Measurements from ENCODE around the gene GABRA4.

The GABRA4 gene

DNA sequence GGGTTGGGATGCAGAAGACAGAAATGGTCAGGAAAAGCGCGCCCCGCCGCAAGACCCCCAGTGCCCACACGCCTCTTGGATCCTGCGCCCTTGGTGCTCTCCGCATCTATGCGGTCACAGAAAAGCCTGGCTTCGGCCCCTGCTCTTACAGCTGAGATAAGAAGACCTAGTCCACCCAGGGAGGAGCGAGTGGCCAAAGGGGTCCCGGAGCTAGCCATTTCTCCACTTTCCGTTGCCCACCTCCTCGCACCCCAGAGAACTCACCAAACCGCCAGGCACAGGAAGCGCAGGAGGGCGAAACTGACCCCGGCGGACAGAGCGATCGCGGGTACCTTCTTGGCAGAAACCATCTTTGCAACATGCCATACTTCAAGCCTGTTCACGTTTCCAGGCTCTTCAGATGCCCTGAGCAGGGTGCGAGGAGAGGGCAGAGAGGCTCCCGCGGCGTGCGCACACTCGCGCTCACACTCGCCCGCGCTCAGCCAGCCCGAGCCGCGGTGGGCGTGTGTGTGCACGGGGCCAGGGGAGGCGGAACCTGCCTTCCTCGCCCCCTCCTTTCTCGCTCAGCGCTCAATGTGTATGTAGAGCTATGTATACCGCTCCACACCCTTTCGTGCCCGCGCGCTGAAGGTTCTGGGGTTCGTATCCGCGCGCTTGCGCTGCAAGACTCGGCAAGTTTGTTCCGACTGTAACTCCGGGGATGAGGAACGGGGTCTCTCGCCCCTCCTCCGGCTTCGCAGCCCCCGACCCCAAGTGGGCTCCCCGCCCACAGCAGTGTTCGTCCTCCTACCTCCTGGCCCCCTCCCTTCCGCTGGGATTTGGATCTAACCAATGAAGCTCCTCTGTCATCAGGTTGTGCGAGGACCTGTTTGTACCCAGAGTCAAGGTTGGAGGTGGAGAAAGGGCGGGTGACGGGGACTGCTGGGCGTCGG, at the start of gene GABRA4:
GABRA4 (minus strand) TSS at position 507 of the 932 bp plus-strand sequence; CDS start at position 350, 157 bp downstream.
- peak within 1 kb of the TSS; percentile 52 to 53 for H3K4me3 ChIP-seq
- H3K4me1 ChIP-seq, result peaks cover 0 to 14% (median 10%) of the 10 kb centered on the region in 4 donors
- H3K27ac ChIP-seq, result peak within 1 kb of the TSS in 1 of 2 donors; percentile 36
- no peaks in the 10 kb centered on the region for H3K36me3 ChIP-seq
- no peak for DNase-seq
- TF ChIP-seq, protein P1, sequence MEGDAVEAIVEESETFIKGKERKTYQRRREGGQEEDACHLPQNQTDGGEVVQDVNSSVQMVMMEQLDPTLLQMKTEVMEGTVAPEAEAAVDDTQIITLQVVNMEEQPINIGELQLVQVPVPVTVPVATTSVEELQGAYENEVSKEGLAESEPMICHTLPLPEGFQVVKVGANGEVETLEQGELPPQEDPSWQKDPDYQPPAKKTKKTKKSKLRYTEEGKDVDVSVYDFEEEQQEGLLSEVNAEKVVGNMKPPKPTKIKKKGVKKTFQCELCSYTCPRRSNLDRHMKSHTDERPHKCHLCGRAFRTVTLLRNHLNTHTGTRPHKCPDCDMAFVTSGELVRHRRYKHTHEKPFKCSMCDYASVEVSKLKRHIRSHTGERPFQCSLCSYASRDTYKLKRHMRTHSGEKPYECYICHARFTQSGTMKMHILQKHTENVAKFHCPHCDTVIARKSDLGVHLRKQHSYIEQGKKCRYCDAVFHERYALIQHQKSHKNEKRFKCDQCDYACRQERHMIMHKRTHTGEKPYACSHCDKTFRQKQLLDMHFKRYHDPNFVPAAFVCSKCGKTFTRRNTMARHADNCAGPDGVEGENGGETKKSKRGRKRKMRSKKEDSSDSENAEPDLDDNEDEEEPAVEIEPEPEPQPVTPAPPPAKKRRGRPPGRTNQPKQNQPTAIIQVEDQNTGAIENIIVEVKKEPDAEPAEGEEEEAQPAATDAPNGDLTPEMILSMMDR (IDR thresholded peaks at IDR 0.05), result no peak
- peaks cover 0 to 25% of the 10 kb centered on the region in 2 donors for H3K27me3 ChIP-seq
- intact Hi-C loops (cut with DNase I; ENCODE audit: low total_unique reads), result no loop called here
- H3K9me3 ChIP-seq, result no peaks in the 10 kb centered on the region

DNA sequence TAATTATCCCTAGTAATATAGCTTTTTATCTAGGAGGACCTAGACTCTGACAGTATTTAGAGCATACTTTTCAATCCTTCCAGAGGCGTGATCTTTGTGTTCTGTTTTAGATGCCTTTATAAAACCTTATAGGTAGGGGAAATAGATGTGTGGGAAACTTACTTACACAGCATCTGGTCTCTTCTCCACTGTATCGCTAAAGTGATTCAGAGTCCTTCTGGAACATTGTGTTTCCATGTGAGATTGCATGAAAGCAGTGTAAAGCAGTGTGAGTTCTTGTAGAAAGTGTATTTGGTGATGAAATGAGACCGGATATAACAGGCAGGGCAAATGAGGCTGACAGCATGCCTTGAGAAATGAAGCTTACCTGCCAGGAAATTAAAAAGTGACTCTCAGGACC, 47.4 kb upstream of the GABRA4 start:
- no peak for DNase-seq
- intact Hi-C loops (cut with DNase I; ENCODE audit: low total_unique reads), result no loop called here
- H3K9me3 ChIP-seq, result no peaks in the 10 kb centered on the region
- H3K4me3 ChIP-seq, result no peak overlapping the region
- H3K27ac ChIP-seq, result no peak overlapping the region
- H3K4me1 ChIP-seq, result no peaks in the 10 kb centered on the region
- H3K36me3 ChIP-seq, result no peaks in the 10 kb centered on the region
- no peaks in the 10 kb centered on the region for H3K27me3 ChIP-seq
- TF ChIP-seq, protein P1 (IDR thresholded peaks at IDR 0.05), result no peak

DNA sequence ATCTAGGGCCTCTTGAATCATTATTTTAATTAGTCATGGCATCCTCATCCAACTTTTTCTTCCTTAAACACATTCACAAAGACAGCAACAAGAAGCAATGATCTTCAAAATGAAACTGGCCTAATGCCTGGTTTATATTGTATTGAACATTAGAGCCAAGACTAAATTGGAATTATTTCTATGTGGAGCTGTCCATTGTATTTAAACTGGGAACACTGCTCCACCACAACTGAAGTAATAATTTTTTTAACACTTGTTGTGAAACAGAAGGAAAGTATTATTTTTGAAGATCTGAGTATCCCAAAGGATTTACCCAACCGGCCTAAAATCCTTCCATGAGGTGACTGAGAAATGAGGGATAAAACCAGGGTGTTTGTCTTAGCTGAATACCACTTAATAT, 44.9 kb upstream of the GABRA4 start:
- intact Hi-C loops (cut with DNase I; ENCODE audit: low total_unique reads), result loop anchor here (10.0 kb wide), 1 partner anchor 193 kb away; no protein-coding TSS in a partner anchor
- no peaks in the 10 kb centered on the region for H3K36me3 ChIP-seq
- no peak for DNase-seq
- H3K27me3 ChIP-seq, result no peaks in the 10 kb centered on the region
- no peaks in the 10 kb centered on the region for H3K4me1 ChIP-seq
- H3K27ac ChIP-seq, result no peak overlapping the region
- TF ChIP-seq, protein P1 (IDR thresholded peaks at IDR 0.05), result no peak
- H3K9me3 ChIP-seq, result no peaks in the 10 kb centered on the region
- H3K4me3 ChIP-seq, result no peak overlapping the region

DNA sequence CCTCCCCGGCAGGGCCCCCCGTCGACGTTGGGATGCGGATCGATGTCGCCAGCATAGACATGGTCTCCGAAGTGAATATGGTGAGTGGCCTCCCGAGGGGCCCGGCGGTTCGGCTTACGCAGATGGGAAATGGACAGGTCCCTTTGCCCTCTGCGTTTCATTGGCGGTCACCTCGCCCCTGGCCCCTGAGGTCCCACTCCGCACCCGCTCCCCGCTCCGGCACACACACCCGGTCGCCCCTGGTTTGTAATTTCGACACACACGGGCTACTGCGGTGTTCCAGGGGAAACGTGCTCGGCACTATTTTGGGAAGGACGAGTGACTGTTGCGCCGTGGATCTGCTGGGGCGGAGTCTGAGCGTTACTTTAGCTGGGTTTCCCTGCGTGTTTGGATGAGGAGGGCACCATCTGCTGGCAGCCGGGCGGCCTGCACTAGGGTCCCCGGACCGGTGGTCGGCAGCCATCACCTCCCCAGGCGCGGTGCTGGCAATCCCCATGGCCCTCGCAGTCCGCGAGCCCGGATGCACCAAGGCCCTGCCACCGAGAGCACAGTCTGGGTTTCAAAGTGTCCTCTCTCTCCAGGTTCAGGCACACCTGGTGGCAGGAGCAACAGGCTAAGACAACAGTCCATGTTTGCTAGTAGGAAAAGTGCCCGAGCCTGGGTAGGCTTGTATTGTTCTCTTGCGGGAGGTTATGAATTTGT, 39.2 kb upstream of the GABRA4 start:
- H3K27me3 ChIP-seq, result peaks cover 0 to 8% of the 10 kb centered on the region in 2 donors
- intact Hi-C loops (cut with DNase I; ENCODE audit: low total_unique reads), result loop anchor here (10.0 kb wide), 1 partner anchor 188 kb away; no protein-coding TSS in a partner anchor
- H3K27ac ChIP-seq, result peak overlapping the region in 1 of 2 donors; percentile 38
- peak; percentile 28 to 74 for DNase-seq
- peak overlapping the region; percentile 51 to 53 for H3K4me3 ChIP-seq
- H3K9me3 ChIP-seq, result no peaks in the 10 kb centered on the region
- no peaks in the 10 kb centered on the region for H3K36me3 ChIP-seq
- TF ChIP-seq, protein P1 (IDR thresholded peaks at IDR 0.05), result peak; percentile 52 to 55
- H3K4me1 ChIP-seq, result peaks cover 0 to 18% (median 11%) of the 10 kb centered on the region in 4 donors

DNA sequence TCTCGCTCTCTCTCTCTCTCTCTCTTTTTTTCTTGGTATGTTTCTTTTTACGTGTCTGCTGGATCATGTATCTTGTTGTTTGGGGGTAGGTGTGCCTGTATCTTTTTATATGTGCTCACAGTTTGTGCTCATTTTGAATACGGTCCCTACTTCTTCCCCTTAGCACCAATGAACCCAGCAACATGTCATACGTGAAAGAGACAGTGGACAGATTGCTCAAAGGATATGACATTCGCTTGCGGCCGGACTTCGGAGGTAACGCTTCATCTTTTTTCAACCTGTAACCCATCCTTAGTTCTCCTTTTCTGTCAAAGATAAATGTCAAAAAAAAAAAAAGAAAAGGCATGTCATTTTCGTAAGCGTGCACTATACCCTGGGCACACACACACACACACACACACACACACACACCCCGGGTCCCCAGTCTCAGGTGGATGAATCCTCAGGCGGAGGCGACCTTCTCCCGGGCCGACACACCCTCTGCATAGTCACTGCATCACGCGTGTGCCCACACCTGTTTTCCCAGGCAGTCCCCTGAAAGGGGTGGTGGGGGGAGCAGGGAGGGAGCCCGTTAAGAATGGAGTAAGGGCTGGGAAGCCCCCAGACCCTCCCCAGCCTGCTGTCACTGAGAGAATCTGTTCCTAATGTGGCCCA, 38.5 kb upstream of the GABRA4 start:
- no peak for DNase-seq
- peaks cover 0 to 18% (median 11%) of the 10 kb centered on the region in 4 donors for H3K4me1 ChIP-seq
- TF ChIP-seq, protein P1 (IDR thresholded peaks at IDR 0.05), result no peak
- H3K36me3 ChIP-seq, result no peaks in the 10 kb centered on the region
- H3K4me3 ChIP-seq, result peak overlapping the region; percentile 51 to 53
- H3K27me3 ChIP-seq, result peaks cover 0 to 8% of the 10 kb centered on the region in 2 donors
- intact Hi-C loops (cut with DNase I; ENCODE audit: low total_unique reads), result loop anchor here (10.0 kb wide), 1 partner anchor 187 kb away; no protein-coding TSS in a partner anchor
- H3K9me3 ChIP-seq, result no peaks in the 10 kb centered on the region
- H3K27ac ChIP-seq, result peak overlapping the region in 1 of 2 donors; percentile 38

Measured in tibial artery (tissue), 4 donors.